Nephron (organoid): Measurements from ENCODE around the gene STAB1.

ENCODE experiments used
- H3K27ac Mint-ChIP-seq, 3 experiments: 2 replicates each; pipeline ENCODE4 v1.8.0; 2020; ENCODE audit warnings: mixed read lengths in 3 of 3, mild to moderate bottlenecking in 2 of 3, moderate library complexity in 1 of 3
- H3K27me3 Mint-ChIP-seq: 2 replicates; pipeline ENCODE4 v1.8.0; 2021; ENCODE audit warnings: low read depth, mild to moderate bottlenecking, moderate library complexity, mixed read lengths
- H3K36me3 Mint-ChIP-seq: 2 replicates; pipeline ENCODE4 v1.8.0; 2020; ENCODE audit warnings: low read depth, mixed read lengths
- H3K4me1 Mint-ChIP-seq: 2 replicates; pipeline ENCODE4 v1.8.0; 2020; ENCODE audit warnings: mixed read lengths
- H3K4me3 Mint-ChIP-seq, 3 experiments: 2 replicates each; pipeline ENCODE4 v1.8.0; 2020; ENCODE audit warnings: mild to moderate bottlenecking in 3 of 3, mixed read lengths in 3 of 3, moderate library complexity in 2 of 3
- H3K9me3 Mint-ChIP-seq: 2 replicates; pipeline ENCODE4 v1.8.0; 2020; ENCODE audit warnings: mixed read lengths
- CTCF ChIP-seq, 3 experiments: fragments of 200-600 bp; sonication (generic); IDR thresholded peaks; one replicate each; pipeline ENCODE4 v1.5.0; 2021; ENCODE audit warnings: antibody characterized with exemption in 3 of 3; ENCODE audit not compliant: unreplicated experiment in 3 of 3

The STAB1 gene

GRCh38 chr3:52487788-52488691, 7.1 kb upstream of the STAB1 start:
- H3K9me3 Mint-ChIP-seq: no peaks in the 10 kb centered on the region
- H3K36me3 Mint-ChIP-seq: peaks cover 40% of the 10 kb centered on the region
- peaks cover 26% of the 10 kb centered on the region for H3K4me1 Mint-ChIP-seq
- H3K27ac Mint-ChIP-seq: no peak overlapping the region
- no peak overlapping the region for H3K4me3 Mint-ChIP-seq
- no peak for TF ChIP-seq CTCF (IDR thresholded peaks at IDR 0.05; ENCODE audit: unreplicated experiment in 3 of 3)
- H3K27me3 Mint-ChIP-seq: no peaks in the 10 kb centered on the region

- Mint-ChIP-seq H3K9me3 (no peaks in the 10 kb centered on the region), H3K27me3 (no peaks in the 10 kb centered on the region), H3K27ac (no peak overlapping the region), H3K36me3 (peaks cover 39% of the 10 kb centered on the region), H3K4me3 (no peak overlapping the region), H3K4me1 (peaks cover 19% of the 10 kb centered on the region)
- no peak for TF ChIP-seq CTCF (IDR thresholded peaks at IDR 0.05; ENCODE audit: unreplicated experiment in 3 of 3)
These were observed 6.4 kb upstream of the STAB1 start for GRCh38 chr3:52488746-52489145.

GRCh38 chr3:52489453-52489852, 5.7 kb upstream of the STAB1 start:
- H3K36me3 Mint-ChIP-seq: peaks cover 35% of the 10 kb centered on the region
- no peak for TF ChIP-seq CTCF (IDR thresholded peaks at IDR 0.05; ENCODE audit: unreplicated experiment in 3 of 3)
- H3K4me1 Mint-ChIP-seq: peaks cover 11% of the 10 kb centered on the region
- H3K4me3 Mint-ChIP-seq: no peak overlapping the region
- H3K9me3 Mint-ChIP-seq: no peaks in the 10 kb centered on the region
- H3K27ac Mint-ChIP-seq: no peak overlapping the region
- H3K27me3 Mint-ChIP-seq: no peaks in the 10 kb centered on the region

GRCh38 chr3:52490035-52490938, 4.9 kb upstream of the STAB1 start:
- no peaks in the 10 kb centered on the region for H3K9me3 Mint-ChIP-seq
- H3K4me1 Mint-ChIP-seq: peaks cover 5% of the 10 kb centered on the region
- no peak for TF ChIP-seq CTCF (IDR thresholded peaks at IDR 0.05; ENCODE audit: unreplicated experiment in 3 of 3)
- H3K27me3 Mint-ChIP-seq: no peaks in the 10 kb centered on the region
- no peak overlapping the region for H3K4me3 Mint-ChIP-seq
- H3K36me3 Mint-ChIP-seq: peaks cover 34% of the 10 kb centered on the region
- H3K27ac Mint-ChIP-seq: peak overlapping the region in 1 of 3 experiments; percentile 1

GRCh38 chr3:52490939-52491526, 4.1 kb upstream of the STAB1 start:
- Mint-ChIP-seq H3K4me3 (no peak overlapping the region), H3K9me3 (no peaks in the 10 kb centered on the region), H3K27ac (peak overlapping the region in 1 of 3 experiments; percentile 1), H3K36me3 (peaks cover 29% of the 10 kb centered on the region), H3K4me1 (peaks cover 5% of the 10 kb centered on the region), H3K27me3 (no peaks in the 10 kb centered on the region)
- no peak for TF ChIP-seq CTCF (IDR thresholded peaks at IDR 0.05; ENCODE audit: unreplicated experiment in 3 of 3)
